Left ventricle myocardium inferior (tissue), 1 donor: ENCODE results near the gene ITGB3BP. TPM values are rescaled to one million over a fixed set of nuclear protein-coding genes. Genes with fewer than 3 reads are reported as not detected.

Source experiments
- DNase-seq: peaks from one replicate; pipeline ENCODE4 v3.0.0-alpha.2; 2020
- H3K27ac ChIP-seq: fragments of 200-600 bp; replicated peaks from 2 replicates; pipeline ENCODE4 v1.8.0; 2021
- H3K27me3 ChIP-seq: fragments of 200-600 bp; 2 replicates; pipeline ENCODE4 v1.8.0; 2021; ENCODE audit warnings: low read depth
- H3K36me3 ChIP-seq: fragments of 200-600 bp; 2 replicates; pipeline ENCODE4 v1.8.0; 2021
- H3K4me1 ChIP-seq: fragments of 200-600 bp; 2 replicates; pipeline ENCODE4 v1.8.0; 2021
- H3K4me3 ChIP-seq: fragments of 200-600 bp; 2 replicates; pipeline ENCODE4 v1.8.0; 2021; ENCODE audit warnings: mild to moderate bottlenecking, moderate library complexity
- H3K9me3 ChIP-seq: fragments of 200-600 bp; replicated peaks from 2 replicates; pipeline ENCODE4 v1.8.0; 2021
- intact Hi-C: fragments of 100-400 bp; cut with micrococcal nuclease; formaldehyde crosslinking; loops from one replicate; pipeline ENCODE4 v1.11.0; 2022
- total RNA-seq: library from RNA; stranded (reverse); fragmentation: NEBNext Ultra II Directional; extraction: Animal tissue kit (Norgen Biotek cat#: 25700); gene quantifications from one replicate; pipeline ENCODE4 v1.2.1, GENCODE V29; 2021
- TF ChIP-seq, protein P1 (sequence below): fragments of 200-600 bp; IDR thresholded peaks from 2 replicates; pipeline ENCODE4 v1.8.0; 2021; ENCODE audit warnings: antibody characterized with exemption, mild to moderate bottlenecking, borderline replicate concordance
- donor health status: DM: no; HTN: yes; CAD: no; lungs with severe emphysema.

The ITGB3BP gene
- total RNA-seq, 1 donor from 2014 or later, result 10.9 TPM

DNA sequence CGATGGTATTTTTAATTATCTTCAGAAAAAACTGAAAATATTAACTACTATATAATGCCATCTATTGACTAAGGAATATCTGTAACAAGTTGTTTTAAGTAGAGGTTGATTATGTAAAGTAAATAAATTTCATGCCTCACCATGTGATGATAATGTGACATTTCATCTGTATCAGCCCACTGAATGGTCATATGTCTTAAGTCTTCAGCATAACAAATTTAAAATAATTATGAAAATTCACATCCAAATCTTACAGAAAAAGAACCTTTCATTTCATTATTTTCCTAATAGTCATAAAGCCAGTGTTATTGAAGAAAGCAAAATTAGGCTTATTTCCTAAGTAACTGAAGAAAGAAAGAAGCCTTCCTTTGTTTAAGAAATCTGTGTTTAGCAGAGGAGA lies 72.6 kb downstream of the ITGB3BP start:
- DNase-seq, result no peak
- intact Hi-C loops, result no loop called here
- no peak overlapping the region for H3K4me3 ChIP-seq

DNA sequence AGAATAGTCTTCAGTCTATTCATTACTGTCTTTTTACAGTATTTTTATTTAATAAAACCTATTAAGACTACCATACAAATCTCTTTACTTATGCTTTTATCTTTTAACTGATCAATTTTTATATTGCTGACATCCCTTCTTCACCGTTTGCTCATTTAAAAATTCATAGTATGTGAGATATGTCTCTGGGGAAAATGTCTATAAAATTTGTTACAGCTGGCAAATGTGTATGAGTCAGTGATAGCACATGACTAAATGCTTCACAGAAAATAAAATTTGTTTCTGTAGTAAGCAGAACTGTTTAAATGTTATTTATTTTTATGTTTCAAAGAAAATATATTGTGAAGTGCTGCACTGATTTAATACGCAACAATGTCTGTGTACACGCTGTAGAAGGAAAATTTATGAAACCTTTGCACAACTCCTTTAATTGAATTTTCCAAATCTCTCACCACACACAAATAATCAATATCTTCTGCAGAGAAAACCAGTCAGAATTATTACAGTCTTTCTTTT lies 74.2 kb downstream of the ITGB3BP start:
- no peak overlapping the region for H3K4me3 ChIP-seq
- H3K27me3 ChIP-seq, result no peaks in the 10 kb centered on the region
- intact Hi-C loops, result no loop called here
- TF ChIP-seq, protein P1, sequence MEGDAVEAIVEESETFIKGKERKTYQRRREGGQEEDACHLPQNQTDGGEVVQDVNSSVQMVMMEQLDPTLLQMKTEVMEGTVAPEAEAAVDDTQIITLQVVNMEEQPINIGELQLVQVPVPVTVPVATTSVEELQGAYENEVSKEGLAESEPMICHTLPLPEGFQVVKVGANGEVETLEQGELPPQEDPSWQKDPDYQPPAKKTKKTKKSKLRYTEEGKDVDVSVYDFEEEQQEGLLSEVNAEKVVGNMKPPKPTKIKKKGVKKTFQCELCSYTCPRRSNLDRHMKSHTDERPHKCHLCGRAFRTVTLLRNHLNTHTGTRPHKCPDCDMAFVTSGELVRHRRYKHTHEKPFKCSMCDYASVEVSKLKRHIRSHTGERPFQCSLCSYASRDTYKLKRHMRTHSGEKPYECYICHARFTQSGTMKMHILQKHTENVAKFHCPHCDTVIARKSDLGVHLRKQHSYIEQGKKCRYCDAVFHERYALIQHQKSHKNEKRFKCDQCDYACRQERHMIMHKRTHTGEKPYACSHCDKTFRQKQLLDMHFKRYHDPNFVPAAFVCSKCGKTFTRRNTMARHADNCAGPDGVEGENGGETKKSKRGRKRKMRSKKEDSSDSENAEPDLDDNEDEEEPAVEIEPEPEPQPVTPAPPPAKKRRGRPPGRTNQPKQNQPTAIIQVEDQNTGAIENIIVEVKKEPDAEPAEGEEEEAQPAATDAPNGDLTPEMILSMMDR, result no peak
- DNase-seq, result no peak
- no peaks in the 10 kb centered on the region for H3K36me3 ChIP-seq
- H3K27ac ChIP-seq, result no peak overlapping the region
- no peaks in the 10 kb centered on the region for H3K9me3 ChIP-seq
- H3K4me1 ChIP-seq, result no peaks in the 10 kb centered on the region

More for the DNA sequence above, 72.6 kb downstream of the ITGB3BP start:
- TF ChIP-seq, protein P1, result no peak
- H3K9me3 ChIP-seq, result no peaks in the 10 kb centered on the region
- H3K4me1 ChIP-seq, result no peaks in the 10 kb centered on the region
- H3K36me3 ChIP-seq, result no peaks in the 10 kb centered on the region
- H3K27ac ChIP-seq, result no peak overlapping the region
- no peaks in the 10 kb centered on the region for H3K27me3 ChIP-seq

DNA sequence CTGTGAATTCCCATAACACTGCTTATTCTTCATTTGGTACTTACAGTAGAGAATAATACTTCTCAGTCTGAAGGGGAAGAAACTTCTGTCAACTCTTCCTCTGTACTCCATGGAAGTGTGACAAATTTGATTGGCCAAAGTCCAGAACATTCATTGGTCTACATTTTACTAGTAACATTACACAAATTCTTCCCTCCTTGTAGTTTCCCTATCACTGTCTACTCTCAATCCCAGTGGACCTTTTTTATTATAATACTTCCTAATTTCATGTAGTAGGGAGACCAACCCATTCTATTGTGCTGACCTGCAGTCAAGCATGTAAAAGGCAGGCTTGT lies 80.9 kb downstream of the ITGB3BP start:
- DNase-seq, result no peak
- TF ChIP-seq, protein P1, result no peak
- Histone ChIP-seq H3K36me3 (no peaks in the 10 kb centered on the region), H3K27ac (no peak overlapping the region), H3K27me3 (no peaks in the 10 kb centered on the region), H3K4me1 (no peaks in the 10 kb centered on the region), H3K9me3 (no peaks in the 10 kb centered on the region), H3K4me3 (no peak overlapping the region)
- intact Hi-C loops, result no loop called here

DNA sequence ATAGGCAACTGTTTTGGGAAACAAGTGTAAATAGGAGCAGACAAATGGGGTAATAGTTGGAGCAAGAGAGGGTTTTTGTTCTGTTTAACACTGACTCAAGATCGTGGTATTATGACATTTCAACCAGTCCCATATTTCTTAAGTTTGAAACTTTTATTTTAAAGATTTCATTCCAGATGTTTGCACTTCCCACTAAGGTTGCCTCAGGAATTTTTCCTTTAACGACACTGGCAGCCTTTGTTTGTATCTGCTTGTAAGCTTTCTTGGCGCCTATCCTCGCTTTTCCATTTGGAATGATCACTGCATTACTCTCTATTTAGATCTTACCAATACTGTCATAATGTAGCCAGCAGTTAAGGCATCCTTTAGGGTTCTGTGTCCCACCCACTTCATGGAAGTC lies 87.9 kb downstream of the ITGB3BP start:
- intact Hi-C loops, result no loop called here
- TF ChIP-seq, protein P1, result no peak
- Histone ChIP-seq H3K9me3 (peaks cover 15% of the 10 kb centered on the region), H3K27ac (no peak overlapping the region), H3K27me3 (no peaks in the 10 kb centered on the region), H3K4me3 (no peak overlapping the region), H3K36me3 (peaks cover 23% of the 10 kb centered on the region), H3K4me1 (no peaks in the 10 kb centered on the region)
- no peak for DNase-seq

DNA sequence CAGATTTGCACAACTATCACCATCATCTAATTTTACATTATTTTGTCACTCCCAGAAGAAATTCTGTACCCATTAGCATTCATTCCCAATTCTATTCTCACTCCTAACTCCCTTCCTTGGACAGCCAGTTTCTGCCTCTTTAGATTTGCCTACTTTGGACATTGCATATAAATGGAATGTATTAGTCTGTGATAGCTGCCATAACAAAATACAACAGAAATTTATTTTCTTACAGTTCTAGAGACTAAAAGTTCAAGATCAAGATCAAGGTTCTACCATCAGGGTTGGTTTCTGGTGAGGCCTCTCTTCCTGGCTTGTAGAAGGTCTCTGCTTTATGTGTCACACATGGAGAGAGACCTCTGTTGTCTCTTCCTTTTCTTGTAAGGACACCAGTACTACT lies 93.7 kb downstream of the ITGB3BP start:
- intact Hi-C loops, result no loop called here
- Histone ChIP-seq H3K9me3 (peaks cover 29% of the 10 kb centered on the region), H3K4me1 (no peaks in the 10 kb centered on the region), H3K36me3 (peaks cover 35% of the 10 kb centered on the region), H3K27ac (no peak overlapping the region), H3K4me3 (no peak overlapping the region), H3K27me3 (no peaks in the 10 kb centered on the region)
- TF ChIP-seq, protein P1, result no peak
- no peak for DNase-seq

DNA sequence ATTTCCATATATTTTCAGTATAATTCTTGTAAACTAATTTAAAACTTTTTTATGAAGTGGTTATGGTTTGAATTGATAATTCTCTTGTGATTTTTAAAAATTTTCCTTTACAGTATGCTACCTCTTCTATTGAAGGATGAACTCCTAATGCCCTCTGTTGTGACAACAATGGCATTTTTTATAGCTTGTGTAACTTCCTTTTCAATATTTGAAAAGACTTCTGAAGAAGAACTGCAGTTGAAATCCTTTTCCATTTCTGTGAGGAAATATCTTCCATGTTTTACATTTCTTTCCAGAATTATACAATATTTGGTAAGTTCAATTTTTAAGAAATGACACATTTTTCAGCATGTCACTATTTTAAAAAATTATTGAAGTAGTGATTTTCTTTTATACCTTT lies 94.2 kb downstream of the ITGB3BP start:
- DNase-seq, result no peak
- TF ChIP-seq, protein P1, result no peak
- H3K4me1 ChIP-seq, result no peaks in the 10 kb centered on the region
- H3K27me3 ChIP-seq, result no peaks in the 10 kb centered on the region
- H3K4me3 ChIP-seq, result no peak overlapping the region
- peaks cover 35% of the 10 kb centered on the region for H3K36me3 ChIP-seq
- peaks cover 29% of the 10 kb centered on the region for H3K9me3 ChIP-seq
- no peak overlapping the region for H3K27ac ChIP-seq
- intact Hi-C loops, result no loop called here
